B cell (primary cell): Measurements from ENCODE around the gene MIPEP. TPM values are rescaled to one million over a fixed set of nuclear protein-coding genes. Genes with fewer than 3 reads are reported as not detected.
"Not testable (repeated sequence)": the region's sequence is repeated elsewhere in the genome, so short reads cannot be mapped to it uniquely, and the experiment has no call there.

Experiments used
- ATAC-seq: fragments of 200-7000 bp; cut with Tn5 transposase; one replicate; pipeline ENCODE4 v1.10.0; 2021; ENCODE audit warnings: low read depth, mild to moderate bottlenecking, moderate number of reproducible peaks, moderate library complexity
- CTCF ChIA-PET: fragments of 350-600 bp; sonication (Branson Sonifier 250); formaldehyde crosslinking; loops from one replicate; lab custom pipeline; 2021; ENCODE audit warnings: antibody characterized with exemption, inconsistent platforms; lab: Charles Lee
- POLR2A ChIA-PET: fragments of 350-600 bp; sonication (Branson Sonifier 250); formaldehyde crosslinking; loops from one replicate; lab custom pipeline; 2021; ENCODE audit warnings: antibody characterized with exemption; lab: Charles Lee
- DNase-seq: peaks from one replicate; pipeline ENCODE4 v3.0.0; 2013
- H2AFZ ChIP-seq: 2 replicates; pipeline ENCODE4 v1.6.1; 2012; ENCODE audit warnings: mild to moderate bottlenecking, low read depth, low read length; ENCODE audit not compliant: insufficient read depth, poor library complexity, severe bottlenecking
- H3K27ac ChIP-seq, 2 donors: 1 replicate in 1 of 2; 2 replicates in 1 of 2; pipeline ENCODE4 v1.5.1; 2012 to 2013; ENCODE audit warnings: low read length in 2 of 2, mild to moderate bottlenecking in 2 of 2, moderate library complexity in 1 of 2
- H3K27me3 ChIP-seq, 4 experiments: fragments of 200-600 bp in 1 of 4; sonication (generic) in 1 of 4; replicated peaks in 1 of 4; 1 replicate in 2 of 4; 2 replicates in 2 of 4; pipeline versions ENCODE4 v1.6.1 to v1.7.0; 2013 to 2016; ENCODE audit warnings: low read length in 3 of 4, mild to moderate bottlenecking in 2 of 4, mixed read lengths in 1 of 4, moderate library complexity in 1 of 4; ENCODE audit not compliant: insufficient read depth in 4 of 4, control insufficient read depth in 3 of 4; ENCODE audit errors: control extremely low read depth in 1 of 4
- H3K36me3 ChIP-seq, 2 experiments: replicated peaks in 1 of 2; 1 replicate in 1 of 2; 2 replicates in 1 of 2; pipeline versions ENCODE4 v1.6.1 to v1.7.1; 2013; ENCODE audit warnings: low read length in 1 of 2; ENCODE audit not compliant: insufficient read depth in 2 of 2, control insufficient read depth in 1 of 2; ENCODE audit errors: control extremely low read depth in 1 of 2, extremely low read depth in 1 of 2
- H3K4me1 ChIP-seq, 2 donors: fragments of 200-600 bp in 1 of 2; sonication (generic) in 1 of 2; 1 replicate in 1 of 2; 2 replicates in 1 of 2; pipeline versions ENCODE4 v1.5.1 to v1.6.1; 2013 to 2017; ENCODE audit warnings: low read length in 2 of 2; ENCODE audit not compliant: control insufficient read depth in 2 of 2, insufficient read depth in 2 of 2
- H3K4me2 ChIP-seq: replicated peaks from 2 replicates; pipeline ENCODE3; 2012; ENCODE audit warnings: mild to moderate bottlenecking, low read depth, low read length; ENCODE audit not compliant: poor library complexity, severe bottlenecking
- H3K4me3 ChIP-seq, 5 experiments: fragments of 200-600 bp in 1 of 5; sonication (generic) in 1 of 5; 1 replicate in 3 of 5; 2 replicates in 2 of 5; pipeline versions ENCODE4 v1.5.1 to v1.7.0; 2011 to 2016; ENCODE audit warnings: low read length in 4 of 5, mild to moderate bottlenecking in 4 of 5, low read depth in 2 of 5, control low read depth in 1 of 5, moderate library complexity in 1 of 5; ENCODE audit not compliant: insufficient read depth in 1 of 5; ENCODE audit errors: control extremely low read depth in 1 of 5, extremely low read depth in 1 of 5
- H3K79me2 ChIP-seq: fragments of 200-600 bp; sonication (generic); one replicate; pipeline ENCODE4 v1.6.0; 2016; ENCODE audit warnings: low read length; ENCODE audit not compliant: control insufficient read depth, insufficient read depth
- H3K9ac ChIP-seq: fragments of 200-600 bp; sonication (generic); 2 replicates; pipeline ENCODE4 v1.6.1; 2017; ENCODE audit warnings: mild to moderate bottlenecking, low read length, moderate library complexity
- H3K9me3 ChIP-seq, 3 donors: one replicate each; pipeline versions ENCODE4 v1.6.1 to v1.7.1; 2013; ENCODE audit warnings: low read length in 2 of 3; ENCODE audit not compliant: control insufficient read depth in 2 of 3, insufficient read depth in 1 of 3; ENCODE audit errors: control extremely low read depth in 1 of 3
- H4K20me1 ChIP-seq: 2 replicates; pipeline ENCODE4 v1.6.0; 2012; ENCODE audit warnings: mild to moderate bottlenecking, low read length; ENCODE audit not compliant: insufficient read depth, control insufficient read depth, poor library complexity, severe bottlenecking
- H3K27ac Mint-ChIP-seq: one replicate; pipeline ENCODE4 v1.8.0; 2021; ENCODE audit warnings: mixed read lengths
- H3K27me3 Mint-ChIP-seq: one replicate; pipeline ENCODE4 v1.8.0; 2021; ENCODE audit warnings: mixed read lengths
- H3K4me1 Mint-ChIP-seq: one replicate; pipeline ENCODE4 v1.8.0; 2021; ENCODE audit warnings: mixed read lengths
- H3K4me3 Mint-ChIP-seq: one replicate; pipeline ENCODE4 v1.8.0; 2021; ENCODE audit warnings: mixed read lengths
- H3K9me3 Mint-ChIP-seq: one replicate; pipeline ENCODE4 v1.8.0; 2022; ENCODE audit warnings: mixed read lengths; ENCODE audit not compliant: insufficient read depth
- CTCF ChIP-seq: fragments of 200-600 bp; IDR thresholded peaks from one replicate; pipeline ENCODE4 v1.8.0; 2022; ENCODE audit warnings: antibody characterized with exemption, mild to moderate bottlenecking
- EZH2 ChIP-seq: IDR thresholded peaks from 2 replicates; pipeline ENCODE4 v1.6.1; 2012; ENCODE audit warnings: borderline replicate concordance, low read depth, mild to moderate bottlenecking, moderate library complexity, low read length; ENCODE audit not compliant: insufficient read depth, poor library complexity, severe bottlenecking
- WGBS: methylation state at CpG from one replicate; pipeline ENCODE4 v1.1.5; 2013; ENCODE audit warnings: missing lambda C conversion rate; ENCODE audit not compliant: insufficient coverage; 5-methylcytosine and 5-hydroxymethylcytosine counted together
- intact Hi-C: fragments of 100-400 bp; cut with micrococcal nuclease; formaldehyde crosslinking; loops from one replicate; pipeline ENCODE4 v1.10.0; 2022
- polyA plus RNA-seq: library from polyadenylated mRNA; depleted of rRNA; stranded (reverse); fragments of >200 nt; gene quantifications from 2 replicates; pipeline ENCODE4 v1.2.3, GENCODE V29; 2012
- total RNA-seq, 2 donors: library from RNA; stranded (reverse); fragments of 120-200 nt in 1 of 2; gene quantifications; 1 replicate in 1 of 2; 2 replicates in 1 of 2; pipeline versions ENCODE4 v1.2.3 to v1.2.4, GENCODE V29; 2013 to 2022

The MIPEP gene
- total and polyA plus RNA-seq, 2 donors (not counting 1 experiment from before 2014, with no cell fraction given) = 6.2 to 16.9 TPM

- WGBS = 96% methylated on average over 3 of the region's 6 CpGs
- H3K27me3 ChIP-seq = peaks cover 0 to 13% (median 1%) of the 10 kb centered on the region in 4 experiments
- TF ChIP-seq EZH2 = no peak
- TF ChIP-seq CTCF = no peak
- Mint-ChIP-seq H3K27ac (no peak overlapping the region), H3K4me3 (no peak overlapping the region), H3K9me3 (no peaks in the 10 kb centered on the region), H3K4me1 (peaks cover 11% of the 10 kb centered on the region), H3K27me3 (peaks cover 10% of the 10 kb centered on the region)
- intact Hi-C loops = no loop called here
- POLR2A ChIA-PET = no interaction called here
- H3K36me3 ChIP-seq = no peaks in the 10 kb centered on the region
- no peak overlapping the region for H3K4me2 ChIP-seq
- H2AFZ ChIP-seq = no peak overlapping the region
- H3K4me3 ChIP-seq = no peak overlapping the region
- H3K9ac ChIP-seq = no peak overlapping the region
- H3K79me2 ChIP-seq = no peaks in the 10 kb centered on the region
- no peak overlapping the region for H3K27ac ChIP-seq
- H3K9me3 ChIP-seq = peaks cover 0 to 2% (median 0%) of the 10 kb centered on the region in 3 donors
- no peak for DNase-seq
- ATAC-seq = no peak
- peaks cover 9 to 11% of the 10 kb centered on the region in 2 donors for H3K4me1 ChIP-seq
- peaks cover 8% of the 10 kb centered on the region for H4K20me1 ChIP-seq
- CTCF ChIA-PET = no interaction called here
Measured at GRCh38 chr13:23765531-23765930, 123.7 kb downstream of the MIPEP start.

- Mint-ChIP-seq H3K4me1 (peaks cover 11% of the 10 kb centered on the region), H3K27me3 (no peaks in the 10 kb centered on the region), H3K4me3 (no peak overlapping the region), H3K27ac (no peak overlapping the region), H3K9me3 (no peaks in the 10 kb centered on the region)
- Histone ChIP-seq H3K4me1 (peaks cover 9 to 11% of the 10 kb centered on the region in 2 donors), H4K20me1 (no peaks in the 10 kb centered on the region), H3K27me3 (peaks cover 0 to 7% (median 1%) of the 10 kb centered on the region in 4 experiments), H3K4me3 (no peak overlapping the region), H3K9ac (no peak overlapping the region), H3K79me2 (no peaks in the 10 kb centered on the region), H2AFZ (no peak overlapping the region), H3K4me2 (no peak overlapping the region), H3K27ac (no peak overlapping the region), H3K9me3 (no peaks in the 10 kb centered on the region), H3K36me3 (no peaks in the 10 kb centered on the region)
- WGBS = 96% methylated on average over 3 of the region's 3 CpGs
- no peak for DNase-seq
- CTCF ChIA-PET = no interaction called here
- ATAC-seq = no peak
- POLR2A ChIA-PET = no interaction called here
- intact Hi-C loops = no loop called here
- TF ChIP-seq CTCF = no peak
Measured at GRCh38 chr13:23763318-23763717, 125.9 kb downstream of the MIPEP start.

GRCh38 chr13:23761760-23762159 lies 127.4 kb downstream of the MIPEP start:
- CTCF ChIA-PET, H3K4me2 ChIP-seq, H3K9me3 Mint-ChIP-seq, intact Hi-C loops, H3K9me3 ChIP-seq, H3K36me3 ChIP-seq, ATAC-seq, H3K9ac ChIP-seq, H3K27me3 Mint-ChIP-seq, H4K20me1 ChIP-seq, H3K4me3 Mint-ChIP-seq, H3K27ac ChIP-seq, H3K4me1 ChIP-seq, H3K4me3 ChIP-seq, POLR2A ChIA-PET, H3K27me3 ChIP-seq, H2AFZ ChIP-seq, H3K27ac Mint-ChIP-seq, H3K79me2 ChIP-seq, DNase-seq: not testable (repeated sequence)
- 99% methylated on average over 4 of the region's 8 CpGs for WGBS
- peaks cover 10% of the 10 kb centered on the region for H3K4me1 Mint-ChIP-seq
